CD14-positive monocyte (primary cell): Measurements from ENCODE around the gene EMILIN3. TPM values are rescaled to one million over a fixed set of nuclear protein-coding genes. Genes with fewer than 3 reads are reported as not detected.
"Not testable (repeated sequence)": the region's sequence is repeated elsewhere in the genome, so short reads cannot be mapped to it uniquely, and the experiment has no call there.

Experiments used
- DNase-seq, 3 donors: peaks; one replicate each; pipeline ENCODE4 v3.0.0-alpha.2; 2011 to 2022
- H2AFZ ChIP-seq: 2 replicates; pipeline ENCODE4 v1.6.0; 2012; ENCODE audit warnings: mild to moderate bottlenecking, low read depth, low read length, inconsistent platforms; ENCODE audit not compliant: insufficient read depth, poor library complexity, severe bottlenecking
- H3K27ac ChIP-seq, 2 donors: 1 replicate in 1 of 2; 2 replicates in 1 of 2; pipeline ENCODE4 v1.5.1; 2012 to 2013; ENCODE audit warnings: low read length in 2 of 2, control low read depth in 1 of 2, inconsistent platforms in 1 of 2, low read depth in 1 of 2, mild to moderate bottlenecking in 1 of 2
- H3K27me3 ChIP-seq, 2 donors: one replicate each; pipeline versions ENCODE4 v1.6.0 to v1.6.1; 2011 to 2013; ENCODE audit warnings: low read length in 2 of 2; ENCODE audit not compliant: control insufficient read depth in 2 of 2, insufficient read depth in 2 of 2
- H3K36me3 ChIP-seq, 2 donors: replicated peaks in 1 of 2; 1 replicate in 1 of 2; 2 replicates in 1 of 2; pipeline versions ENCODE4 v1.5.1 to v1.6.1; 2012 to 2013; ENCODE audit warnings: low read length in 2 of 2, control low read depth in 1 of 2, inconsistent platforms in 1 of 2, mild to moderate bottlenecking in 1 of 2; ENCODE audit not compliant: insufficient read depth in 2 of 2, control insufficient read depth in 1 of 2
- H3K4me1 ChIP-seq, 2 donors: 1 replicate in 1 of 2; 2 replicates in 1 of 2; pipeline versions ENCODE4 v1.5.1 to v1.6.1; 2012 to 2013; ENCODE audit warnings: low read length in 2 of 2, control low read depth in 1 of 2, inconsistent platforms in 1 of 2, mild to moderate bottlenecking in 1 of 2, moderate library complexity in 1 of 2; ENCODE audit not compliant: insufficient read depth in 2 of 2, control insufficient read depth in 1 of 2
- H3K4me2 ChIP-seq: replicated peaks from 2 replicates; pipeline ENCODE3; 2012; ENCODE audit warnings: low read length, moderate library complexity, mild to moderate bottlenecking; ENCODE audit not compliant: poor library complexity, severe bottlenecking; ENCODE audit errors: extremely low read depth
- H3K4me3 ChIP-seq, 3 experiments: fragments of 200-600 bp in 1 of 3; sonication (generic) in 1 of 3; replicated peaks in 1 of 3; 1 replicate in 2 of 3; 2 replicates in 1 of 3; pipeline ENCODE4 v1.5.1; 2011 to 2013; ENCODE audit warnings: low read length in 3 of 3, mild to moderate bottlenecking in 3 of 3, control low read depth in 2 of 3, low read depth in 2 of 3, inconsistent platforms in 1 of 3, moderate library complexity in 1 of 3
- H3K79me2 ChIP-seq: 2 replicates; pipeline ENCODE4 v1.6.0; 2012; ENCODE audit warnings: mild to moderate bottlenecking, control low read depth, inconsistent platforms, low read length, moderate library complexity; ENCODE audit not compliant: insufficient read depth
- H3K9ac ChIP-seq: 2 replicates; pipeline ENCODE4 v1.6.0; 2017; ENCODE audit warnings: low read length, mild to moderate bottlenecking; ENCODE audit not compliant: insufficient read depth, poor library complexity, severe bottlenecking
- H3K9me3 ChIP-seq, 2 donors: replicated peaks in 1 of 2; 1 replicate in 1 of 2; 2 replicates in 1 of 2; pipeline versions ENCODE4 v1.5.1 to v1.6.1; 2012 to 2013; ENCODE audit warnings: low read length in 2 of 2, control low read depth in 1 of 2; ENCODE audit not compliant: control insufficient read depth in 1 of 2, insufficient read depth in 1 of 2
- H4K20me1 ChIP-seq: 2 replicates; pipeline ENCODE4 v1.6.0; 2012; ENCODE audit warnings: mild to moderate bottlenecking, low read length, control low read depth, moderate library complexity; ENCODE audit not compliant: insufficient read depth
- H3K27ac Mint-ChIP-seq, 7 donors: one replicate each; pipeline ENCODE4 v1.8.0; 2020; ENCODE audit warnings: mild to moderate bottlenecking in 7 of 7, mixed read lengths in 7 of 7, moderate library complexity in 6 of 7, inconsistent platforms in 2 of 7
- H3K27me3 Mint-ChIP-seq, 3 donors: one replicate each; pipeline ENCODE4 v1.8.0; 2021 to 2022; ENCODE audit warnings: low read depth in 3 of 3, mild to moderate bottlenecking in 3 of 3, mixed read lengths in 3 of 3, moderate library complexity in 3 of 3, inconsistent platforms in 1 of 3
- H3K36me3 Mint-ChIP-seq, 2 donors: one replicate each; pipeline ENCODE4 v1.8.0; 2020; ENCODE audit warnings: mixed read lengths in 2 of 2, inconsistent platforms in 1 of 2, mild to moderate bottlenecking in 1 of 2
- H3K4me1 Mint-ChIP-seq: one replicate; pipeline ENCODE4 v1.8.0; 2020; ENCODE audit warnings: mild to moderate bottlenecking, mixed read lengths
- H3K4me3 Mint-ChIP-seq, 2 donors: one replicate each; pipeline ENCODE4 v1.8.0; 2020; ENCODE audit warnings: mild to moderate bottlenecking in 2 of 2, mixed read lengths in 2 of 2, moderate library complexity in 1 of 2
- H3K9me3 Mint-ChIP-seq, 7 donors: one replicate each; pipeline ENCODE4 v1.8.0; 2020 to 2022; ENCODE audit warnings: mixed read lengths in 7 of 7, mild to moderate bottlenecking in 6 of 7, moderate library complexity in 6 of 7, inconsistent platforms in 2 of 7
- CTCF ChIP-seq: fragments of 200-600 bp; IDR thresholded peaks from one replicate; pipeline ENCODE4 v1.8.0; 2022; ENCODE audit warnings: antibody characterized with exemption, mild to moderate bottlenecking
- WGBS: methylation state at CpG from one replicate; pipeline ENCODE4 v1.1.5; 2013; ENCODE audit warnings: missing lambda C conversion rate; ENCODE audit not compliant: insufficient coverage; 5-methylcytosine and 5-hydroxymethylcytosine counted together
- intact Hi-C, 2 donors: fragments of 100-400 bp; cut with micrococcal nuclease; formaldehyde crosslinking; loops; one replicate each; pipeline versions ENCODE4 v1.15.0 to v1.15.1; 2023
- polyA plus RNA-seq, 3 donors: library from polyadenylated mRNA; depleted of rRNA in 1 of 3; unstranded in 2 of 3; stranded (reverse) in 1 of 3; fragments of 300-500 nt in 2 of 3; fragments of >200 nt in 1 of 3; fragmentation: Illumina TruSeq in 2 of 3; gene quantifications; 1 replicate in 2 of 3; 2 replicates in 1 of 3; pipeline ENCODE4 v1.2.3, GENCODE V29; 2012 to 2021

Gene EMILIN3
- polyA plus RNA-seq, 3 donors = not detected

GRCh38 chr20:41314386-41314785, 52.2 kb downstream of the EMILIN3 start:
- peaks cover 6% of the 10 kb centered on the region for H3K79me2 ChIP-seq
- H4K20me1 ChIP-seq = no peaks in the 10 kb centered on the region
- no peak overlapping the region for H3K4me2 ChIP-seq
- H3K36me3 ChIP-seq = no peaks in the 10 kb centered on the region
- no peak for TF ChIP-seq CTCF
- H3K27ac ChIP-seq = no peak overlapping the region
- H3K4me3 ChIP-seq = no peak overlapping the region
- no peak overlapping the region for H2AFZ ChIP-seq
- Mint-ChIP-seq H3K4me3 (no peak overlapping the region), H3K4me1 (peaks cover 25% of the 10 kb centered on the region), H3K27me3 (peaks cover 0 to 17% (median 13%) of the 10 kb centered on the region in 3 donors), H3K27ac (no peak overlapping the region), H3K9me3 (peaks cover 0 to 1% (median 0%) of the 10 kb centered on the region in 7 donors), H3K36me3 (peaks cover 0 to 3% of the 10 kb centered on the region in 2 donors)
- H3K4me1 ChIP-seq = peaks cover 11 to 16% of the 10 kb centered on the region in 2 donors
- H3K27me3 ChIP-seq = peaks cover 0 to 2% of the 10 kb centered on the region in 2 donors
- no peak overlapping the region for H3K9ac ChIP-seq
- no peaks in the 10 kb centered on the region for H3K9me3 ChIP-seq
- DNase-seq = no peak
- intact Hi-C loops = loop anchor here in 1 of 2 donors (10.0 kb wide), 1 partner anchor 350 kb away; no protein-coding TSS in a partner anchor
- WGBS = no CpG with 5 or more reads among the region's 2 CpGs

- H3K36me3 ChIP-seq, H3K4me3 ChIP-seq, H4K20me1 ChIP-seq, H3K79me2 ChIP-seq, H2AFZ ChIP-seq, H3K9me3 ChIP-seq, H3K36me3 Mint-ChIP-seq, H3K27me3 Mint-ChIP-seq, H3K27ac ChIP-seq, DNase-seq, H3K27ac Mint-ChIP-seq, H3K9ac ChIP-seq, H3K9me3 Mint-ChIP-seq, H3K27me3 ChIP-seq, H3K4me3 Mint-ChIP-seq, H3K4me2 ChIP-seq: not testable (repeated sequence)
- WGBS = 96% methylated on average over 4 of the region's 6 CpGs
- peaks cover 20 to 25% of the 10 kb centered on the region in 2 donors for H3K4me1 ChIP-seq
- intact Hi-C loops = loop anchor here in 1 of 2 donors (10.0 kb wide), 1 partner anchor 347 kb away; no protein-coding TSS in a partner anchor
- H3K4me1 Mint-ChIP-seq = peaks cover 32% of the 10 kb centered on the region
These were observed 54.6 kb downstream of the EMILIN3 start for GRCh38 chr20:41312009-41312408.

Other genes with a start within 250 kb of the EMILIN3 start
- 1 to 10 TPM in 2 of 3 donors, under 1 TPM in 1; 0.33 to 3.8 (median 1.0) TPM for gene PLCG1, start 229.3 kb downstream of the EMILIN3 start, polyA plus RNA-seq
- 1 to 10 TPM in 2 of 3 donors, under 1 TPM in 1; 0.58 to 3.2 (median 1.1) TPM for gene ZHX3, start 49.1 kb downstream of the EMILIN3 start, polyA plus RNA-seq
- under 1 TPM in 1 of 3 donors, not detected in 2; 0.01 TPM for gene LPIN3, start 26.0 kb downstream of the EMILIN3 start, polyA plus RNA-seq